Astrocyte of the spinal cord (primary cell): ENCODE data around the gene MMP15.

Experiments
- DNase-seq: peaks from one replicate; pipeline ENCODE4 v3.0.0; 2011; ENCODE audit warnings: low read depth, low spot score
- H3K4me3 ChIP-seq: 2 replicates; pipeline ENCODE4 v1.5.1; 2011; ENCODE audit warnings: low read depth, mild to moderate bottlenecking, low read length, moderate library complexity
- in situ Hi-C: cut with HindIII; loops from 2 replicates; pipeline ENCODE4 v1.10.0; 2017; ENCODE audit warnings: low sequenced_read_pairs
- TF ChIP-seq, protein P1 (sequence below): IDR thresholded peaks from 2 replicates; pipeline ENCODE4 v1.5.1; 2012; ENCODE audit warnings: low read depth, mild to moderate bottlenecking, low read length, inconsistent platforms

The MMP15 gene

DNA sequence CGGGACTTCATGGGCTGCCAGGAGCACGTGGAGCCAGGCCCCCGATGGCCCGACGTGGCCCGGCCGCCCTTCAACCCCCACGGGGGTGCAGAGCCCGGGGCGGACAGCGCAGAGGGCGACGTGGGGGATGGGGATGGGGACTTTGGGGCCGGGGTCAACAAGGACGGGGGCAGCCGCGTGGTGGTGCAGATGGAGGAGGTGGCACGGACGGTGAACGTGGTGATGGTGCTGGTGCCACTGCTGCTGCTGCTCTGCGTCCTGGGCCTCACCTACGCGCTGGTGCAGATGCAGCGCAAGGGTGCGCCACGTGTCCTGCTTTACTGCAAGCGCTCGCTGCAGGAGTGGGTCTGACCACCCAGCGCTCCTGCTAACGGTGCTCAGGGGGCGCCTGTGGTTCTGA is 19.5 kb downstream of the MMP15 start:
- in situ Hi-C loops = no loop called here
- DNase-seq = no peak
- no peak overlapping the region for H3K4me3 ChIP-seq
- TF ChIP-seq, protein P1, sequence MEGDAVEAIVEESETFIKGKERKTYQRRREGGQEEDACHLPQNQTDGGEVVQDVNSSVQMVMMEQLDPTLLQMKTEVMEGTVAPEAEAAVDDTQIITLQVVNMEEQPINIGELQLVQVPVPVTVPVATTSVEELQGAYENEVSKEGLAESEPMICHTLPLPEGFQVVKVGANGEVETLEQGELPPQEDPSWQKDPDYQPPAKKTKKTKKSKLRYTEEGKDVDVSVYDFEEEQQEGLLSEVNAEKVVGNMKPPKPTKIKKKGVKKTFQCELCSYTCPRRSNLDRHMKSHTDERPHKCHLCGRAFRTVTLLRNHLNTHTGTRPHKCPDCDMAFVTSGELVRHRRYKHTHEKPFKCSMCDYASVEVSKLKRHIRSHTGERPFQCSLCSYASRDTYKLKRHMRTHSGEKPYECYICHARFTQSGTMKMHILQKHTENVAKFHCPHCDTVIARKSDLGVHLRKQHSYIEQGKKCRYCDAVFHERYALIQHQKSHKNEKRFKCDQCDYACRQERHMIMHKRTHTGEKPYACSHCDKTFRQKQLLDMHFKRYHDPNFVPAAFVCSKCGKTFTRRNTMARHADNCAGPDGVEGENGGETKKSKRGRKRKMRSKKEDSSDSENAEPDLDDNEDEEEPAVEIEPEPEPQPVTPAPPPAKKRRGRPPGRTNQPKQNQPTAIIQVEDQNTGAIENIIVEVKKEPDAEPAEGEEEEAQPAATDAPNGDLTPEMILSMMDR = no peak

DNA sequence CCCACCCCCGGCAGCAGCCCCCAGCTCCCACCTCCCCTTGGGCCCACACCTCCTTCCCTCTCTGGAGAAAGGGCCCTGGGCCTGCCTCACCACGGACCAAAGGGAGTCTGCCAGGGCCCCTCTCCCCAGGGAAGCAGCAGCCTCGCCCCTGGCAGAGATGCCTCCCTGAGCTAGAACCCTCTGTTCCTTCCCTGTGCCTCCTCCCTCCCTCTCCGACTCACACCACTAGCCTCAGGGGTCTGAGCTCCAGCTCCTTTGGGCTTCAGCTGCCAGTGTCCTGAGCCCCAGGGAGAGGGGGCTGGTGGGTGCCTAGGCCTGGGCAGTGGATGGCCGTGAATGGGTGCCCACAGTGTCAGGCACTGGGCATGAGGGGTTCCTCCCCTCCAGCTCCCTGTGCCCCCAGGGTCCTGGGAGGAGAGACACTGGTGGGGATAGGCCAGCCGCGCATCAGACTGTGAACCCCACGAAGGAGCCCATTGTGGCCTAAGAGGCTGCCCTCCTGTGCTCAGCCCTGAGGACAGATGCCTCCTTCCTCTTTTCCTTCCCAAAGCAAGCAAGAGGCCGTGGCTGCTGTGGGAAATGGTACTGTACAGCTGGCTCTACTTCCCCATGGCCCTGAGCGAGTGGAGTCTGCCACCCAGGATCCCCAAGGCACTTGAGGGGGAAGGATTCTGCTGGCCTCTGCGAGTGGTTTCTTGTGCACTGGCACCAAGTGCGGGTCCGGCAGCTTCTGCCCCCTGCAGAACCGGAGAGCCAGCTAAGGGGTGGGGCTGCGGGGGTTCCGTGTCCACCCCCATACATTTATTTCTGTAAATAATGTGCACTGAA is 20.7 kb downstream of the MMP15 start:
- no peak for DNase-seq
- in situ Hi-C loops = no loop called here
- no peak overlapping the region for H3K4me3 ChIP-seq
- TF ChIP-seq, protein P1 = no peak

DNA sequence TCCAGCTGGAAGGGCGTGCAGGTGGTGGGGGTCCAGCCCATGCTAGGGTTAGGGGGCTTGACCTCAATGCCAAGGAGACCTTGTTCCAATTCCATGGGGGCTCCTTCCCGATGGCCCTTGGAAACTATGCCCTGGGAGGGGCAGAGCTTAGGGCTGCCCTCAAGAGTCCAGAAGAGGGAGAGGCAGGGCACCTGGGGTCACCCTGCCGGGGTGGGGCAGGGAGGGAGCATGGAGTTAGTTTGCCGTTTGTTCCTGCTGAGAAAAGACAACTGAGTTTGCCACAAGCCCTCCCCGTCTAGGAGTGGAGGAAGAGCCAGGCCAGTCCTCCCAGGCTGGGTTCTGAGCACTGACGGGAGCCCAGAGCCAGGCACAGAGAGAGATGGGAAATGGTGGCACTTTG is 21.4 kb downstream of the MMP15 start:
- no peak for DNase-seq
- TF ChIP-seq, protein P1 = no peak

DNA sequence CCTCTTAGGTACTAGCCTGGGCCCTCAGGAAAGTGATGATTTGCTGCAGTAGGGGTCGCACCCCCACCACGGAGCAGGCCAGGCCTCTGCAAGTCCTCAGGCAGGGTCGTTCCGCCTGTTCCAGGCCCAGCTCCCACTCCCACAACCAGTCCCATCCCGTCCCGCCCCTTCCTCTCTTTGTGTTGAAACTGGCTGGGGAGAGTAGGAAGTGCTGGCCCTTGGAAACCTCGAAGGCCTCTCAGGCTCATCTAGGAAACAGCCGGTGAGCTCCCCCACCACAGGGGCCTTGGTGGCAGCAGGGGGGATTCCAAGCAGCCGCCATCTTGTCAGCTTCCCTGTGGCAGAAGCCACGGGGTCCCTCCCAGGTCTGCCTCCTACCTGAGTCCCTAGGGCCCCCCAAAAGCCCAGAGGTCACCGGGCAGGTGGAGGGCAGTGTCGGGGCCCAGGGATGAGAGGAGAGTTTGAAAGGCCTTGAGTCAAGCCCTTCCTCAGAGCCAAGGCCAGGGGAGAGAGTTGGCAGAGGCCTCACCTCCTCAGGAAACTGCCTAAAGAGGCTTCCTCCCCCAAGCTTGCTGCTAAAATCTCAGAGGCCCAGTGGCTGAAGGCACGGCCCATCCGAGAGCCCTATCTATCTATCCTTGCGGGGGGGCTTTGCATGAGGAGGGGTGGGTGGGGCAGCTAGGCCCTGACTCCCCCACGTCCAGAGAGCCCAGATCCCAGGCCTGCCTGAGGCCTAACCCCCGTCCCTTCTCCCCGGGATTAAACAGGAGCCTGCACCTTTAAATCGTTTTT is 22.2 kb downstream of the MMP15 start:
- no peak for DNase-seq
- in situ Hi-C loops = no loop called here
- TF ChIP-seq, protein P1 = no peak
- H3K4me3 ChIP-seq = no peak overlapping the region

More for the DNA sequence above, 21.4 kb downstream of the MMP15 start:
- in situ Hi-C loops = no loop called here
- no peak overlapping the region for H3K4me3 ChIP-seq

DNA sequence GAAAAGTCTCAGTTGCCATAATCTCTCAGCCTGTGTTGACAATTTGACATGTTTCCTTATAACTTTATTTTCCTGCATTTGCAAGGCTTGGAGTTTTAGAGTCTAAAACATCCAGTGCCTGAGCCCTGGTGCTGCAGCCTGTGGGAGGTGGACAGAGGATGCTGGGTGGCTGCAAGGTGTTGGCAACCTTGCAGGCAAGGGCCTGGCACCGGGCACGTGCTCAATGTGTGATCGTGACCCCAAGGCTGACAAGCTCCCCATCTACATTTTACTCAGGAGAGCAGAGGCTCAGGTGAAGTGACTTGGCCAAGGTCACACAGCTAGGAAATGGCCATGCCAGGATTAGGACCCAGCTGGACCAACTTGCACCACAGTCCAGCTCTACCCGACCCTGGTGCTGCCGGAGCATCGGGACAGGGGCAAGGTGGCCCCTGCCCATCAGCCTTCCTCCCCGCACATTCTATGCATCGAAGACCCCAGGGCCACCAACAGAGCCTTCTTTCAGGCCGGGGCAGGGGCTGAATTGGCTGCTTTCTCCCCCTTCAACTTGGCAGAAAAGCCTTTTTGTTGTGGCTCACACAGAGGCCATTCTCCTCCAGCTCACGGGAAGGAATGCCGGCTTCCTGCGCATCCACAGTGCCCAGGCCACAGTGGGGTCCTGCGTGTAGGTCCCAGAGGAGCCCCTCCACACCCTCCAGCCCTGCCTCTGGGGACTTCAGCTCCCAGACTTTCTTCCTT is 23.1 kb downstream of the MMP15 start:
- TF ChIP-seq, protein P1 = no peak
- in situ Hi-C loops = no loop called here
- no peak overlapping the region for H3K4me3 ChIP-seq
- DNase-seq = no peak
